OCI-LY7 (cell line): ENCODE data around the gene RSAD1. TPM values are rescaled to one million over a fixed set of nuclear protein-coding genes. Genes with fewer than 3 reads are reported as not detected.

Experiments
- BruUV-seq: library from RNA; stranded (reverse); fragments of 400-500 nt; replicated peaks from 2 replicates; lab custom pipeline; 2021; lab: Mats Ljungman, UMichigan
- CTCF ChIA-PET: fragments of 300-600 bp; sonication (Branson Sonifier 250); formaldehyde crosslinking; loops from one replicate; lab custom pipeline; 2022; ENCODE audit warnings: antibody characterized with exemption; ENCODE audit not compliant: unreplicated experiment; lab: Charles Lee
- POLR2A ChIA-PET: fragments of 300-600 bp; sonication (Branson Sonifier 250); formaldehyde crosslinking; loops from one replicate; lab custom pipeline; 2022; ENCODE audit warnings: antibody characterized with exemption; lab: Charles Lee
- DNase-seq: peaks from one replicate; pipeline ENCODE4 v3.0.0-alpha.2; 2015; ENCODE audit warnings: low spot score
- H2AFZ ChIP-seq: fragments of 200-600 bp; sonication (generic), shearing (Covaris generic); 2 replicates; pipeline ENCODE4 v1.6.1; 2014; ENCODE audit warnings: mild to moderate bottlenecking, antibody characterized with exemption, low read length, moderate library complexity
- H3K27ac ChIP-seq: fragments of 200-600 bp; sonication (generic); 2 replicates; pipeline ENCODE4 v1.5.1; 2014; ENCODE audit warnings: mixed run types, low read depth, mild to moderate bottlenecking, moderate library complexity, low read length, inconsistent platforms; ENCODE audit not compliant: poor library complexity, severe bottlenecking
- H3K36me3 ChIP-seq: fragments of 200-600 bp; sonication (generic); 2 replicates; pipeline ENCODE4 v1.6.1; 2014; ENCODE audit warnings: mild to moderate bottlenecking, antibody characterized with exemption, low read length, moderate library complexity, mixed read lengths; ENCODE audit not compliant: insufficient read depth
- H3K4me1 ChIP-seq: fragments of 200-600 bp; sonication (generic); 2 replicates; pipeline ENCODE4 v1.5.1; 2014; ENCODE audit warnings: mild to moderate bottlenecking, low read length; ENCODE audit not compliant: insufficient read depth, poor library complexity, severe bottlenecking
- H3K4me2 ChIP-seq: fragments of 200-600 bp; sonication (generic); 2 replicates; pipeline ENCODE4 v1.6.1; 2014; ENCODE audit warnings: mild to moderate bottlenecking, low read length
- H3K4me3 ChIP-seq: fragments of 200-600 bp; sonication (generic); 2 replicates; pipeline ENCODE4 v1.5.1; 2014; ENCODE audit warnings: mild to moderate bottlenecking, low read depth, low read length; ENCODE audit not compliant: poor library complexity, severe bottlenecking
- H3K79me2 ChIP-seq: fragments of 200-600 bp; sonication (generic); 2 replicates; pipeline ENCODE4 v1.6.1; 2016; ENCODE audit warnings: low read depth, mild to moderate bottlenecking, low read length, moderate library complexity, mixed read lengths; ENCODE audit not compliant: insufficient read depth
- H3K9me2 ChIP-seq: fragments of 200-600 bp; sonication (generic); 2 replicates; pipeline ENCODE4 v1.6.1; 2016; ENCODE audit warnings: mild to moderate bottlenecking, low read length, mixed read lengths; ENCODE audit not compliant: insufficient read depth
- H3K9me3 ChIP-seq: fragments of 200-600 bp; sonication (generic); 2 replicates; pipeline ENCODE4 v1.6.1; 2014; ENCODE audit warnings: mild to moderate bottlenecking, mixed run types, low read length, mixed read lengths
- H4K20me1 ChIP-seq: fragments of 200-600 bp; sonication (generic); 2 replicates; pipeline ENCODE4 v1.6.1; 2014; ENCODE audit warnings: mild to moderate bottlenecking, antibody characterized with exemption, low read length, moderate library complexity, mixed read lengths; ENCODE audit not compliant: insufficient read depth
- CTCF ChIP-seq: fragments of 200-600 bp; sonication (generic); conservative IDR thresholded peaks from 2 replicates; pipeline ENCODE4 v1.5.1; 2014; ENCODE audit warnings: mild to moderate bottlenecking, antibody characterized with exemption, low read length, moderate library complexity, mixed read lengths
- EZH2phosphoT487 ChIP-seq: fragments of 200-600 bp; sonication (generic); IDR thresholded peaks from 2 replicates; pipeline ENCODE4 v1.6.1; 2018; ENCODE audit warnings: low read depth, borderline replicate concordance, mild to moderate bottlenecking, mixed run types, antibody characterized with exemption, low read length, moderate library complexity, mixed read lengths
- intact Hi-C: fragments of 100-400 bp; cut with micrococcal nuclease; formaldehyde crosslinking; loops from one replicate; pipeline ENCODE4 v1.10.0; 2022; ENCODE audit not compliant: unreplicated experiment
- total RNA-seq, 2 experiments: library from RNA; depleted of rRNA in 1 of 2; stranded (reverse); fragments of >200 nt in 1 of 2; shearing (Covaris generic) in 1 of 2; gene quantifications; 2 replicates each; pipeline ENCODE4 v1.2.3, GENCODE V29; 2014 to 2022

RSAD1 gene
- total RNA-seq, 2 experiments from 2014 or later: 22.6 to 27.9 TPM

DNA sequence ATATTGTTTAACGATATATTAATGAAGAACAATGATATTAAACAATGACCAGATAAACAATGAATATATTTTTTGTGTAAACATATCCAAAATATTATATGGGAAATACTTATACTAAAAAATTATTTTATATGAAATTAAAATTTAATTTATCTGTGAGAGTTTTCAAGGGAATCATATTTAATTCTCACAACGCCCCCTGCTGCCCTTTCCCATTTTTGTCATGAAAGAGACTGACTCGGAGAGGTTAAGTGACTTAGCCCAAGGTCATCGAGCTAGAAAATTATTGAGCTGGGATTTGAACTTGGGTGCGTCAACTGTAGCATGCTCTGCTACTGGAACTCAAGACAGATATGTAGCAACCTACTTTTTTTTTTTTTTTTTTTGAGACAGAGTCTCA is 22.4 kb downstream of the RSAD1 start:
- Histone ChIP-seq H2AFZ (no peak overlapping the region), H3K27ac (no peak overlapping the region), H3K79me2 (no peaks in the 10 kb centered on the region), H4K20me1 (no peaks in the 10 kb centered on the region), H3K9me3 (peaks cover 4% of the 10 kb centered on the region; the same call in 1 of the 2 replicates), H3K4me3 (no peak overlapping the region), H3K4me2 (no peak overlapping the region), H3K4me1 (no peaks in the 10 kb centered on the region), H3K9me2 (no peaks in the 10 kb centered on the region), H3K36me3 (no peaks in the 10 kb centered on the region)
- TF ChIP-seq EZH2phosphoT487 (no peak), CTCF (peak; percentile 75)
- ChIA-PET POLR2A (interaction anchor here (0.7 kb wide), 1 partner anchor 41 kb away, joined by 3 read pairs; no protein-coding TSS in a partner anchor), CTCF (no interaction called here)
- peak; percentile 37 for DNase-seq
- intact Hi-C loops: no loop called here
- no TSS peak for BruUV-seq

- H3K4me3 ChIP-seq: no peak overlapping the region
- TF ChIP-seq CTCF (no peak), EZH2phosphoT487 (no peak)
- ChIA-PET CTCF (no interaction called here), POLR2A (no interaction called here)
- intact Hi-C loops: no loop called here
- no TSS peak for BruUV-seq
- H3K79me2 ChIP-seq: no peaks in the 10 kb centered on the region
- H3K36me3 ChIP-seq: no peaks in the 10 kb centered on the region
- H3K9me2 ChIP-seq: no peaks in the 10 kb centered on the region
- peaks cover 2% of the 10 kb centered on the region for H3K4me1 ChIP-seq
- H3K4me2 ChIP-seq: no peak overlapping the region
- no peak overlapping the region for H3K27ac ChIP-seq
- no peak for DNase-seq
- H4K20me1 ChIP-seq: no peaks in the 10 kb centered on the region
- peaks cover 4% of the 10 kb centered on the region; the same call in 1 of the 2 replicates for H3K9me3 ChIP-seq
- no peak overlapping the region for H2AFZ ChIP-seq
Measured at GRCh38 chr17:50502301-50502990, 23.8 kb downstream of the RSAD1 start.

DNA sequence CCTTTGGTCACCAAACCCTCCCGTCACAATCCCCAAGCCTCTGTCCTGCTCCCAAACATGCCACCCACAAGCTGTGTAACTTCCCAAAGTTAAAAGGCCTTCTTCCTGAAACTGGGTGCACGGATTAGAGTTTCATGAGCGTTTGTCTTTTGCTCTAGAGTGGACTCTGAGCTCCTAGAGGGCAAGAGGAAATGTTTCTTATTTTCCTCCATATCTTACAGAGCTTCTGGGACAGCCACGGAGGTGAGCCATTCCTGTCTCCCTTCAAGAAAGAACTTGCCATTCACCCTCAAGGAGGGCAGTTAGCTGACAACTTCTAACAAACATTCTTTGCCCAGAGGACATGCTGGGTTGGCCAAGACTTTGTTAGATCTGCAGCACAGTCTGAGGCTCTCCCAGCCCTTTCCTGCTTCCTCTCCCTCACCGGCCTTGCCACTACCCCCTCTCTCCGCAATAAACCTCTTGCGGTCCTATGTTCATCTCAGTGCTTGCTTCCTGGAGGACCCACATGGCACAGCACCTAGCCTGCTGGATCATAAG is 27.0 kb downstream of the RSAD1 start:
- no peaks in the 10 kb centered on the region for H3K36me3 ChIP-seq
- H3K4me1 ChIP-seq: peaks cover 15% of the 10 kb centered on the region
- no peak for DNase-seq
- ChIA-PET CTCF (no interaction called here), POLR2A (interaction anchor here (1.3 kb wide), 1 partner anchor 12 kb away, joined by 3 read pairs; no protein-coding TSS in a partner anchor)
- no peaks in the 10 kb centered on the region for H3K79me2 ChIP-seq
- TF ChIP-seq CTCF (no peak), EZH2phosphoT487 (no peak)
- intact Hi-C loops: no loop called here
- H3K4me3 ChIP-seq: no peak overlapping the region
- H3K9me3 ChIP-seq: no peaks in the 10 kb centered on the region
- no peak overlapping the region for H3K4me2 ChIP-seq
- H3K27ac ChIP-seq: no peak overlapping the region
- no peaks in the 10 kb centered on the region for H4K20me1 ChIP-seq
- BruUV-seq: no TSS peak
- no peaks in the 10 kb centered on the region for H3K9me2 ChIP-seq
- H2AFZ ChIP-seq: no peak overlapping the region
